ENCODE measurements around the gene BCR. TPM values are rescaled to one million over a fixed set of nuclear protein-coding genes. Genes with fewer than 3 reads are reported as not detected.
A peak's percentile ranks its signal among the peaks of the same experiment; 100 is the strongest.

The BCR gene
- total RNA-seq, 1 experiment from 2014 or later, result 77.0 TPM

- H3K27me3 Mint-ChIP-seq (ENCODE audit: low read depth), result no peaks in the 10 kb centered on the region
- Histone ChIP-seq H3K18ac (ENCODE audit: insufficient read length, low read depth, low read length) (no peak overlapping the region), H3K79me2 (ENCODE audit: insufficient read depth, low read length) (peaks cover 29% of the 10 kb centered on the region; the same call in 1 of the 2 replicates), H3K23me2 (ENCODE audit: insufficient read length, low read depth, low read length, poor library complexity, severe bottlenecking) (no peaks in the 10 kb centered on the region), H2AFZ (ENCODE audit: low read length) (no peak overlapping the region), H4K20me1 (ENCODE audit: control insufficient read depth, insufficient read depth, insufficient read length) (no peaks in the 10 kb centered on the region), H3K56ac (ENCODE audit: insufficient read length, low read depth, low read length) (no peak overlapping the region), H2BK5ac (ENCODE audit: insufficient read length, low read length) (no peak overlapping the region), H3K14ac (ENCODE audit: insufficient read depth, low read length) (0 out of 2 replicates have a peak overlapping the region, but pooled peaks have one; percentile 75), H2BK120ac (ENCODE audit: low read depth, low read length, poor library complexity, severe bottlenecking) (no peak overlapping the region), H3K9ac (ENCODE audit: extremely low read depth, insufficient read length, low read length) (no peak overlapping the region), H4K5ac (ENCODE audit: insufficient read length, low read depth, low read length) (no peak overlapping the region), H4K91ac (ENCODE audit: insufficient read length, low read depth, low read length) (no peak overlapping the region), H2BK20ac (ENCODE audit: low read depth, low read length, poor library complexity, severe bottlenecking) (no peak overlapping the region), H3K27ac (ENCODE audit: insufficient read length, low read depth, low read length) (no peak overlapping the region), H3K4me1 (ENCODE audit: insufficient read depth, low read length) (peaks cover 25% of the 10 kb centered on the region), H4K8ac (replicated peaks; ENCODE audit: insufficient read length, low read depth, low read length) (no peak overlapping the region), H2BK15ac (ENCODE audit: low read depth, low read length) (no peak overlapping the region), H3K4ac (ENCODE audit: low read depth, low read length) (no peak overlapping the region), H3T11ph (ENCODE audit: low read length) (no peak overlapping the region), H3K79me1 (ENCODE audit: insufficient read depth, low read depth, low read length, poor library complexity, severe bottlenecking) (peaks cover 14% of the 10 kb centered on the region), H2AK5ac (ENCODE audit: insufficient read length, low read length) (no peak overlapping the region), H3K27me3 (ENCODE audit: insufficient read depth, low read length) (no peaks in the 10 kb centered on the region), H3K23ac (ENCODE audit: insufficient read length, low read depth, low read length) (no peak overlapping the region), H3K4me2 (ENCODE audit: insufficient read depth, insufficient read length, low read length) (no peak overlapping the region), H3K9me3 (ENCODE audit: control insufficient read depth, low read depth, low read length) (no peaks in the 10 kb centered on the region), H2BK12ac (ENCODE audit: insufficient read length, low read depth, low read length) (no peak overlapping the region)
- no peak overlapping the region for H3K4me3 Mint-ChIP-seq
- peaks cover 7 to 12% (median 10%) of the 10 kb centered on the region in 3 experiments for H3K36me3 Mint-ChIP-seq (ENCODE audit: insufficient read depth in 1 of 3, low read depth in 3 of 3)
- H3K9me3 Mint-ChIP-seq, result no peaks in the 10 kb centered on the region
- no peak for TF ChIP-seq CTCF (conservative IDR thresholded peaks at IDR 0.05)
- no peak overlapping the region; a peak in 1 of 7 replicates for H3K27ac Mint-ChIP-seq
- peaks cover 89 to 95% of the 10 kb centered on the region in 2 experiments for H3K4me1 Mint-ChIP-seq
- whole genome bisulfite sequencing (ENCODE audit: extremely low coverage, insufficient read length, low lambda C conversion rate), result no CpG with 5 or more reads among the region's 2 CpGs
- DNase-seq, result peak; percentile 61
Observed at GRCh38 chr22:23248583-23248982, 68.3 kb downstream of the BCR start.
